ENCODE data around the gene GEMIN8.

GEMIN8 gene

GRCh38 chrX:14022019-14022418, 7.7 kb downstream of the GEMIN8 start:
- H3K4me3 ChIP-seq (ENCODE audit: low read length): no peak overlapping the region
- no peak for DNase-seq (ENCODE audit: low read depth)
- TF ChIP-seq, protein P1, sequence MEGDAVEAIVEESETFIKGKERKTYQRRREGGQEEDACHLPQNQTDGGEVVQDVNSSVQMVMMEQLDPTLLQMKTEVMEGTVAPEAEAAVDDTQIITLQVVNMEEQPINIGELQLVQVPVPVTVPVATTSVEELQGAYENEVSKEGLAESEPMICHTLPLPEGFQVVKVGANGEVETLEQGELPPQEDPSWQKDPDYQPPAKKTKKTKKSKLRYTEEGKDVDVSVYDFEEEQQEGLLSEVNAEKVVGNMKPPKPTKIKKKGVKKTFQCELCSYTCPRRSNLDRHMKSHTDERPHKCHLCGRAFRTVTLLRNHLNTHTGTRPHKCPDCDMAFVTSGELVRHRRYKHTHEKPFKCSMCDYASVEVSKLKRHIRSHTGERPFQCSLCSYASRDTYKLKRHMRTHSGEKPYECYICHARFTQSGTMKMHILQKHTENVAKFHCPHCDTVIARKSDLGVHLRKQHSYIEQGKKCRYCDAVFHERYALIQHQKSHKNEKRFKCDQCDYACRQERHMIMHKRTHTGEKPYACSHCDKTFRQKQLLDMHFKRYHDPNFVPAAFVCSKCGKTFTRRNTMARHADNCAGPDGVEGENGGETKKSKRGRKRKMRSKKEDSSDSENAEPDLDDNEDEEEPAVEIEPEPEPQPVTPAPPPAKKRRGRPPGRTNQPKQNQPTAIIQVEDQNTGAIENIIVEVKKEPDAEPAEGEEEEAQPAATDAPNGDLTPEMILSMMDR (conservative IDR thresholded peaks at IDR 0.05; ENCODE audit: low read length): no peak

DNA sequence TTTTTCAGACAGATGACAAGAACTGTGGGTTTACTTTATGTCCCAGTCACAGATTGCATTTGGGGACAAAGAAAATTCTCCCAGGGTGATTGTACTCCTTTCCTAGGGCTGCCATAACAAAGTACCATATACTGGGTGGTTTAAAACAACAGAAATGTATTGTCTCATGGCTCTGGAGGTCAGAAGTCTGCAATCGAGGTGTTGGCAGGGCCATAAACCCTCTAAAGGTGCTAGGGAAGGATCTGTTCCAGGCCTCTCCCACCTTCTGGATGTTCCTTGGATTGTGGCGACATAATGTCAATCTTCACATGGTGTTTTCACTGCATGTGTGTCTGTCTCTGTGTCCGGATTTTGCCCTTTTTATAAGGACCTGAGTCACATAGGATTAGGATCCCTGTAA, 12.3 kb downstream of the GEMIN8 start:
- H3K4me3 ChIP-seq (ENCODE audit: low read length): no peak overlapping the region
- TF ChIP-seq, protein P1 (conservative IDR thresholded peaks at IDR 0.05; ENCODE audit: low read length): no peak
- DNase-seq (ENCODE audit: low read depth): no peak

GRCh38 chrX:14015941-14016340, 13.8 kb downstream of the GEMIN8 start:
- TF ChIP-seq, protein P1 (conservative IDR thresholded peaks at IDR 0.05; ENCODE audit: low read length): no peak
- no peak overlapping the region for H3K4me3 ChIP-seq (ENCODE audit: low read length)
- DNase-seq (ENCODE audit: low read depth): peak; percentile 74

DNA sequence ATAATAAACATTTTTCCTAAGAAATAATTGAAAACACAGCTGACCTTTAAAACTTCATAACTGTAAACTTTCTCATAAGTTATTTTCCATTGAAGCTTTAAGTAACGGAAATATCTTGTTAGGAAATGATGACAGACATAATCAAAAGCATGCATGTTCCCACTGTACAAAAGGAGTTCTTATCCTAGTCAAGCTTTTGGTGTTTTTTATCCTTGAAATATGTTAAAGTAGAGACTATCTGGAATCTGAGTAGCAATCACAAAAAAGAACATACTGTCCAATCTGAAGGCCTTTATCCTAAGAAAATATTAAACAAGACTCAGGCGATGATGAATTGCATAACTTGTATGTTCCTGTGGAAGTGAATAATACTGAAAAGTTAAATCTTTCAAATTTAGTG, 14.4 kb downstream of the GEMIN8 start:
- DNase-seq (ENCODE audit: low read depth): peak; percentile 55
- TF ChIP-seq, protein P1 (conservative IDR thresholded peaks at IDR 0.05; ENCODE audit: low read length): no peak
- H3K4me3 ChIP-seq (ENCODE audit: low read length): no peak overlapping the region

DNA sequence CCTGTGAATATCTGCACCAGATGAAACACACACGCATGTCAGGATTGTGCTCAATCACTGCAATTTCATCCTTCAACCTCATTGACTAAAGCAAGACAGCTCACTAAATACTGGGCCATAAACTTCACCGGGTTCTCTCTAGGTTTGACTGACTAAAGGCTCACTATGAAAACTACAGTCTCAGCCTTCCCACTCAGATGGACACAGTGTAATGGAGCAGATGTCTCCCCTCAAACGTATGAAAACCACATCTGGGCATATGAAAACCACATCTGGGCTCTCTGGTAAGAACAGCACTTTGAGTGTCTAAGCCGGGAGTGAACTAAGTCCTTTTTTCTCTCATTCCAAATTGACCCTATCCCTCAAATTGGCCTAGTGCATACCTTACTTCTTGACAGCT, 15.2 kb downstream of the GEMIN8 start:
- DNase-seq (ENCODE audit: low read depth): no peak
- TF ChIP-seq, protein P1 (conservative IDR thresholded peaks at IDR 0.05; ENCODE audit: low read length): no peak
- no peak overlapping the region for H3K4me3 ChIP-seq (ENCODE audit: low read length)

- TF ChIP-seq, protein P1 (conservative IDR thresholded peaks at IDR 0.05; ENCODE audit: low read length): no peak
- no peak overlapping the region for H3K4me3 ChIP-seq (ENCODE audit: low read length)
- DNase-seq (ENCODE audit: low read depth): peak; percentile 34
Observed at GRCh38 chrX:14013054-14013453, 16.6 kb downstream of the GEMIN8 start.

- no peak overlapping the region for H3K4me3 ChIP-seq (ENCODE audit: low read length)
- TF ChIP-seq, protein P1 (conservative IDR thresholded peaks at IDR 0.05; ENCODE audit: low read length): no peak
- no peak for DNase-seq (ENCODE audit: low read depth)
Observed at GRCh38 chrX:14010566-14010965, 19.1 kb downstream of the GEMIN8 start.

Measured in AG10803 (cell line).